Vagina (tissue), 2 donors: ENCODE data around the gene SRA1.

Source experiments
- CTCF ChIP-seq, 3 experiments: fragments of 450-650 bp in 2 of 3; fragments of 200-600 bp in 1 of 3; sonication (generic) in 1 of 3; IDR thresholded peaks; one replicate each; pipeline ENCODE4 v1.5.1; 2017 to 2019; ENCODE audit warnings: antibody characterized with exemption in 3 of 3, mild to moderate bottlenecking in 2 of 3, moderate library complexity in 2 of 3
- POLR2AphosphoS5 ChIP-seq, 2 donors: sonication (generic); formaldehyde crosslinking; IDR thresholded peaks; one replicate each; pipeline ENCODE4 v1.9.0; 2017; ENCODE audit warnings: antibody characterized with exemption in 2 of 2, mild to moderate bottlenecking in 2 of 2, low read depth in 1 of 2; ENCODE audit not compliant: insufficient read depth in 1 of 2

- no peak for TF ChIP-seq CTCF (IDR thresholded peaks at IDR 0.05)
- no peak for TF ChIP-seq POLR2AphosphoS5 (IDR thresholded peaks at IDR 0.05; ENCODE audit: insufficient read depth in 1 of 2, low read depth in 1 of 2)
Observed at GRCh38 chr5:140560227-140560626, 3.0 kb upstream of the SRA1 start.
